HG02973 (cell line): ENCODE results near the gene CCDC127.
"Not testable (repeated sequence)": the region's sequence is repeated elsewhere in the genome, so short reads cannot be mapped to it uniquely, and the experiment has no call there.

Experiments used
- ATAC-seq: cut with Tn5 transposase; IDR thresholded peaks from one replicate; pipeline ENCODE4 v1.9.1; 2021; ENCODE audit warnings: moderate library complexity; ENCODE audit not compliant: unreplicated experiment

Gene CCDC127

DNA sequence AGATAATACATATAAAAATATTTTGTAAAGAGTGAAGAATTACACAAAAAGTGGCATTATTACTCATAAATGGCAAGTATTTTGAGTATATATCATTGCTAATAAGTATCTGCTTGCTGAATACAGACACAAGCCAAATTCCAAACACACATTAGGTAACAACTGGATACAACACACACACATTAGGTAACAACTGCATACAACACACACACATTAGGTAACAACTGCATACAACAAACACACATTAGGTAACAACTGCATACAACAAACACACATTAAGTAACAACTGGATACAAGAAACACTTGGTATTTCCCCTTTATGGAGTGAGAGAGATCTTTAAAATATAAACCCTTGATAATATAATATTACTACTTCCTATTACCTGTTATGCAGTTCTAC, 13.5 kb downstream of the CCDC127 start:
- no peak for ATAC-seq

DNA sequence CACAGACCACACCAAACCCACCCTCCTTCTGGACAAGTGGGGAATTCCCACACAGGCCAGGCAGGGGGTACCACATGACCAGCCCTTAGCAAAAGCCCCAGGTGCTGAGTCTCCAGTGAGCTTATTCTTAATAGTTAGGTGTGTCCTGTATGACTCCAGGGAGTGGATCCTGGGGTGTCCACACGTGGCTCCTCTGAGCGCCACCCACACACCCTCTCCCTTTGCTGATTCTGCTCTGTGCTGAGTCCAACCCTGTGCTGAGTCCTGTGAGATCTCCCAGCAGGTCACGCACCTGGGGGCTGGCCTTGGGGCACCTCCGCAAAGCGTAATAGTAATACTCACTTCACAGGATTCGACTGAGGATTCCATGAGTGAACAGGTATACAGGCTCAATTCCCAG, 14.0 kb downstream of the CCDC127 start:
- ATAC-seq = no peak

DNA sequence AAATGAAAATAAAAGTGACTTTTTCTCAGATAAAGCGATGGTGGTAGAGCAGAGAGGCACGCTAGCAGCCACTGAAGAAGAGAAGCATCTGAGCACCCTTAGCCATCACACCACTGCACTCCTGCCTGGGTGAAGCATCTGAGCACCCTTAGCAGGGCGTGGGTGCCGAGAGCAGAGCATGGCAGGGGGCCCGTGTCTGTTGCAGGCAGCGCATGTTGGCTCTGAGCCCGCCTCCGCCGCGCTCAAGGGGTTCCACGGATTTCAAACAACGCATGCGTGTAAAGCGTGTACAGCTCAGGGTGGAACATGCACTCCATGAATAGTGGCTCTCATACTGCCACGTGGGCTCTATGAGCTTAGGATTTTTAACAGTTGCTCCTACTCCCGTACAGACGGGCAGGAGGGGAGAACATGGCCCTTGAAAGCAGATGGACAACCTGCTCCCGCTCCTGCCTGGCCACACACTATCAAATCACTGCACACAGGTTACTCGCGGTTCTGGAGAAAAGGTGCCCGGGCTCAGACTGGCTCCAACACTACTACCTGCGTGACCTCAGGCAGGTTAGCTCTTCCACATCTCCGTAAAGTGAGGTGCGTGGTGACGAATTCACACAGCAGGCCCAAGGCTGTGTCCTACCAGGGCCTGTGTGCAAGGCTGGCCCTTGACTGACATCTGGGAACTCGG, 14.6 kb downstream of the CCDC127 start:
- no peak for ATAC-seq

DNA sequence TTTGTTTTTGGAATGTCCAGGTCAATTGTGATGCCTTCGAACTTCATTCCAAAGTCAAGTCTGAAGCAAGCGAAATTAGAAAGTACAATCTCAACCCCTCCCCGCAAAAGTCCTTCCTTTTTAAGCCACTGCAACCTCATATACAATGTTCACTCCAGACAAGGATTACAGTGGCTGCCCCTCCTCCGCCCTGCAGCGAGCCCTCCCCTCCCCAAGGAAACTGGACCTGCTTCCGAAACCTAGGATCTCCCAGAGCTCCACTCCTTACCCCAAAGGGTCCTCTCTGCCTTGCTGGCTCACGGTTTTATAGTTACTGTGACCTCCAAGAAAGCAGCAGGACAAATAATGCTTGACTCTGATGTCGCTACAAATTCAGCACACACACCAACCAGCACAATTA, 16.3 kb downstream of the CCDC127 start:
- ATAC-seq = no peak

DNA sequence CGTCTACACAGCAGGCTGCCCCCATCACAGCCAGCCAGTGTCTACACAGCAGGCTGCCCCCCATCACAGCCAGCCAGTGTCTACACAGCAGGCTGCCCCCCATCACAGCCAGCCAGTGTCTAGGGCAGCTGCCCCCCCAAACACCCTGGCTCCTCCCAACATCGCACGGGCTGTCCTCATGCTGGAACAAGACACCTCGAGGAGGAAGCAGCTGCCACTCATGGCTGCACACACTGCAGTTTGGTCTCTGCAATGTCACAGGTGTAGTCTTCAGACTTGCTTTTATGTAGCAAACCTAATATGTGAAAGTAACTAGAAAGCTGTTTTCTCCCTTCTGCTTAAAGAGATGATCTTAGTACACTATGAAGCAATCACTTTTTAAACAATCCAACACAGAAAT, 17.0 kb downstream of the CCDC127 start:
- ATAC-seq = no peak

DNA sequence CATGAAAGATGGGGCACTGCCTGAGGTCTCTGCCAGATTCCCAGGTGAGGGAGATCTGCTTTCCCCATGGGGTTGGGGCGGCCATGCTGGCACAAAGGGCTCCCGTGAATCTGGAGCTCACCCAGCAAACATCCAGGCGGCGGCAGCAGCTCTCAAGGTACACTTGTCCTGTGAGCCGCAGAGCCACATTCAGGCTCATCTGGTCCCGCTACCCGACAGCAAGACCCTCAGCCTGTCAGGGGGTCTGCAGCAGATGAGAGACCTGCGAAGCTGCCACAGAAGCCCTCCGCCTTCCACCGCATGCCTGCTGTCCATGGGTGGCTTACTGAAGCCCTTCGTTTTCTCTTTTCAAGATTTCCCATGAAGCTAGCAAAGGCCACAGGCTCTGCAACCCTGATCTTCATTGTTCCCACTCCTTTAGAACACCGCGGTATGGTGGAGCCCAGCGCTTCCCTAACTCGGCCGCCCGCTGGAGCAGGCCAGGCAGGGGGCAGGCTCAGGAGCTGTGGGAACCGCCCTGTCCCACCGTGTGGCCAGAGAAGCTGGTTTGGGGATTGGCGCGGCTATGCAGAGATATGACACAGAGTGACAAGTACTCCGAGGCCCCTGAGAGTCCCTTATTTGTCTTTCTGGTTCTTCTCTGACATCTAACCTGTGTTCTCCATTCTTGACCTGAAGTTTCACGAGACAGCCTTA, 17.9 kb downstream of the CCDC127 start:
- no peak for ATAC-seq

DNA sequence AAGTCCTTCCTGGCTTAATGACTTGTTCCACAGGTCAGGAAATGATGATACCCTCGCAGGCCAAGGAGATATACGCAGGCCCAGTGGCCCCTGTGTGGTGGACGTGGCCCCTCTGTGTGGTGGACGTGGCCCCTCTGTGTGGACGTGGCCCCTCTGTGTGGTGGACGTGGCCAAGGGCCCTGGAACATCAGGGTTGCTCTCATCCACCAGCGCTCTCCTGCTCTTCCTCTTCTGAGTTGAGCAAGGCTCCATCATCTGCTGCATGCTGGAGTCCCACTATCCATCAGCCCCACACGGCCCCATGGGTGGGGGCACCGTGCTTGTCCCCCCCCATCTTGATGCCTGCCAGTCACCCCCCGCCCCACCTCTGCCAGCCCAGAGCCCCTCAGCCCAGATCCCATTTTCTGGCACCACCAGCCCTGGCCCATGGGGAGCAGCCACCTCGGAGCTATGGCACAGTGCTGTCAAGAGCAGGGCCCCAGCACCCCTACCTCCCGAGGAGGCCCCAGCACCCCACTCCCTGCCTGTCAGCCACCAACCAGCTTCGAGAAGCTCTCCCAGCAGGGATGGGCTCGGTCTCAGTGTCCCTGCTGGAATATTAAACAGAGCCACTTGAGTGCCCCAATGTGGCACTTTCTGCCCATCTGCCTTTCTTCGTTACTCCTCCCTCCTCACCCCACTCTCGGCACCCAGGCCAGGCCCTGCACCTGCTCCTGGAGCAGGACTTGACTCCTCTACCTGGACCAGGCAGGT, 18.6 kb downstream of the CCDC127 start:
- ATAC-seq = no peak

DNA sequence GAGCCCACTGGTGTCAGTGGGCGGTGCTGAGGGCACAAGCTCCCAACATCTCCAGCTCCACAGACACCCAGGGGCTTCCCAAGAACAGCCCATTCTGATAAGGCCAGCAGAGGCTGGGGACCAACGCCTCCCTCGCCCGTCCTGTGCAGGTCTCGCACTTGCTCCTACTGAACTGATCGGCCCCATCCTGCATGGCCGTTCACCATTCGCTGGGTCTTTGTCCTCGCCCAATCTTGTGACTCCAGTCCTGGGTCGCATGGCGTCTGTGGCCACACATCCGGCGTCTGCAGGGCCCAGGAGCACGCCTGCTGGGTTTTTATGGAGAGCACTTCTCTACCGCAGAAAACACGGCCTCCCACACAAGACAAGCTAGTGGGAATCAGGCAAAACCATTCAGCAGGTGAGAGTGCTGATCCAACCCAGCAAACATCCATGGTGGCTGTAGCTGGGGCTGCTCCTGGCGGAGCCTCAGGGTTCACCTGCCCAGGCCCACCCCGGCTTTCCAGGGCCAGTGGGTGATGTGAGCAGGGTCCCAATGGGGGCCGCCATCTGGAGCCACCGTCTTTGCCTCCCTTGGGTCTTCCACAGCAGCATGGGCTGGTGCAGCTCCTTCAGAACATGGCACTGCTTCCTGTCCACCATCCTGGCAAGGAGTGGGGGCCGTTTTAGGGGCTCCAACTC, 19.3 kb downstream of the CCDC127 start:
- ATAC-seq = no peak

DNA sequence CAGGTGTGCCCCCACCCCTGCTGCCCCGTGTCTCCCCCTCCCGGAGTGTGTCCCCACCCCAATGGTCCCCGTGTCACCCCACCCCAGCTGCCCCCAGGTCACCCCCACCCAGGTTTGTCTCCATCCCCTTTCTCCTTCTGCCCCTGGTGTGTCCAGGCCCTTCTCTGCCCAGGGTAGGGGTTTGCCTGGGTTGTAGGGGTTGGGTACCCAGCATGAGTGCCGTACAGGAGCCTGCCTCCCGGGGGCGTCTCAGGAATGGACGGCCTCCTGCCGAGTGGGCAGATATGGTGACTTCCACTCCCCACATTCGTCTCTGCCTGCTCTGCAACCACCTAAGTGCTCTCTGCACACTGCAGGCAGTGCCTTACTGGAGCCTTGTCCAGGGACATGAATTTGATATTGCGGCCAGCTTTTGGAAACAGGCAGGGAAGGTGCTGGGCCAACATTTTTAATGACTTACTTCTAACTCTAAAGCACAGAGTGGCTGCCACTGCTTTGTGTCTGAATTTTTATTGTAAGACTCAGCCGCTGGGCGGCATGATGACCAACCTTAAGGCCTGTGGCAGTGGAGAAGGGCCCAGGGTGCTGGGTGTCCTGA, 20.0 kb downstream of the CCDC127 start:
- ATAC-seq = no peak

DNA sequence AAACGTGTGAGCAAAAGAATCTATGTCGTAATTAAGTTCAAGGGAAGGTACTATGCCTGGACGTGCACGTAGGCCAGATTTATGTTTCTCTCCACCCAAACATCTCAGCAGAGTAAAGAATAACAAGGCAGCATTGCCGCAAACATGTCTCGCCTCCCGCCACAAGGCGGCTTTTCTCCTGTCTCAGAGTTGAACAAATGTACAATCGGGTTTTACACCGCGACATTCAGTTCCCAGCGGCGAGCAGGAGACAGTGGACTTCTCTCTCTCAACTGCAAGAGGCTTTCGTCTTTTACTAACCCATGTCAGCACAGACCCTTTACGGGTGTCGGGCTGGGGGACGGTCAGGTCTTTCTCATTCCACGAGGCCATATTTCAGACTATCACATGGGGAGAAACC, 20.9 kb downstream of the CCDC127 start:
- not testable (repeated sequence) for ATAC-seq

DNA sequence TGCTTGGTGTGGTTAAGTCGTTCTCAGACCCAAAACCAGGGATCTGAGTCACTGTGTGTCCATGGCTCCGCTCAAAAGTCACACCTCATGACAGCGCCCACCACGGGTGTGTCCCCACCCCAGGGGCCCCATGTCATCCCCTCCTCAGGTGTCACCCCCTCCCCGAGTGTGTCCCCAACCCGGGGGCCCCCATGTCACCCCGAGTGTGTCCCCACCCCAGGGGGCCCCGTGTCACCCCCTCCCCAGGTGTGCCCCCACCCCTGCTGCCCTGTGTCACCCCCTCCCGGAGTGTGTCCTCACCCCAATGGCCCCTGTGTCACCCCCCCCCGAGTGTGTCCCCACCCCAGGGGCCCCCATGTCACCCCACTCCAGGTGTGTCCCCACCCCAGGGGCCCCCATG, 21.6 kb downstream of the CCDC127 start:
- ATAC-seq = no peak

DNA sequence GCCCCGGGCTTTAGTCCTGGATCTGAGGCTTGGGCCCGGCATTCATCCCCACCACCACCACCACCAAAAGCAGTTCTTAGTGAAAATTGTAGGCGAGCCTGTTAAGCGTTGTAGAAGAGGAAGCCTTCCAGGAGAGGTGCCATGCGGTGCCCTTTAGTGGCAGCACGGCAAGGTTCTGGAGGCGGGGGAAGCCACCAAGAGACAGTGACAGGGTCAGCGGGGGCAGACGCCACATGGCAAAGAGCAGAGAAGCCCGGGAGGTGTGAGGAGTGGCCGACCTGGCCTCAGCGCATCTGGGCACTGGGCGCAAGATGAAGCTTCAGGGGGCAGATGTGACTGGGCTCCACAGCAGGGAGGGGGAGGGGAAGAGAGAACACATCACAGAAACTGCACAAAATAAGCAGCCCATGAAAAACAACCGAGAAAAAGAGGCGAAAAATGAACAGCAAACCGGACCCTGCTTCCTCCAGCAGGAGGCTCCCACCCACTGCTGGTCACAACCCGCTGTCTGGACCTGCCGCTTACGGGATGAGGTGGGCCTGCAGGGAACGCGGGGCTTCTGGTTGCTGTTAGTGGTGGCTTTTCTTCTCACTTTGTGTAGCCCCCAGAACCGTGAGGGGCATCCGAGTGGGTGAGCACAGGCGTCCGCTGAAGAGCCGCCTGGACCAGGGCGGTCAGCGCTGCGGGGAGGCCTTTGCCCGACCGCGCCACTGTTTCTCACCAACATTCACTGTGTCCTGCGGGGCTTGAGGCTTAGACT, 22.4 kb downstream of the CCDC127 start:
- ATAC-seq = no peak

DNA sequence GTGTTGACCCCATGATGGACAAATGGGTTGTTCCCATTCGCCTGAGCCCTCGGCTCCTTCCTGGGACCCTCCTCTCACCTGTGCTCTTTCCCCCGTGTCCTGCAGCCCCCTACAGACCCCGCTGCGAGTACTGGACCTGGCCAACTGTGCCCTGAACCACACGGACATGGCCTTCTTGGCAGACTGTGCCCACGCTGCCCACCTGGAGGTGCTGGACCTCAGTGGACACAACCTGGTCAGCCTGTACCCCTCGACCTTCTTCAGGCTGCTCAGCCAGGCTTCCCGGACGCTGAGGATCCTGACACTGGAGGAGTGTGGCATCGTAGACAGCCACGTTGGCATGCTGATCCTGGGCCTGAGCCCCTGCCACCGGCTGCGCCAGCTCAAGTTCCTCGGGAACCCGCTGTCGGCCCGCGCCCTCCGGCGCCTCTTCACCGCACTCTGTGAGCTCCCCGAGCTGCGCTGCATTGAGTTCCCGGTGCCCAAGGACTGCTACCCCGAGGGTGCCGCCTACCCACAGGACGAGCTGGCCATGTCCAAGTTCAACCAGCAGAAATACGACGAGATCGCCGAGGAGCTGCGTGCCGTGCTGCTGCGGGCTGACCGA, 23.2 kb downstream of the CCDC127 start:
- ATAC-seq = no peak

DNA sequence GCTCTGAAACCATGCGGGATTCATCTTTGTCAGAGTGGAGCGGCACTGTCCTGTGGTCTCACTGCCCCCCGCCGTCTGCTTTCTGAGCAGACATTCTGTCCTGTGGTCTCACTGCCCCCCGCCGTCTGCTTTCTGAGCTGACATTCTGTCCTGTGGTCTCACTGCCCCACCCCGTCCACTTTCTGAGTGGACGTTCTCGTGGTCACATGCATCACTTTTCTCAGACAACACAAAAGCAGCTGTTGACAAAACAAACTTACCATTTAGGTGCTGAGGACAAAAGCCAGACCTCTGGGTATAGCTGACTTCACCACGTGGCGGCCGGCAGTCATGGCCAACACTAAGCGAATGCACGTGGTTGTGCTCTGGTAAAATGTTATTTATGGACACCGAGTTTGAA, 23.9 kb downstream of the CCDC127 start:
- ATAC-seq = no peak

DNA sequence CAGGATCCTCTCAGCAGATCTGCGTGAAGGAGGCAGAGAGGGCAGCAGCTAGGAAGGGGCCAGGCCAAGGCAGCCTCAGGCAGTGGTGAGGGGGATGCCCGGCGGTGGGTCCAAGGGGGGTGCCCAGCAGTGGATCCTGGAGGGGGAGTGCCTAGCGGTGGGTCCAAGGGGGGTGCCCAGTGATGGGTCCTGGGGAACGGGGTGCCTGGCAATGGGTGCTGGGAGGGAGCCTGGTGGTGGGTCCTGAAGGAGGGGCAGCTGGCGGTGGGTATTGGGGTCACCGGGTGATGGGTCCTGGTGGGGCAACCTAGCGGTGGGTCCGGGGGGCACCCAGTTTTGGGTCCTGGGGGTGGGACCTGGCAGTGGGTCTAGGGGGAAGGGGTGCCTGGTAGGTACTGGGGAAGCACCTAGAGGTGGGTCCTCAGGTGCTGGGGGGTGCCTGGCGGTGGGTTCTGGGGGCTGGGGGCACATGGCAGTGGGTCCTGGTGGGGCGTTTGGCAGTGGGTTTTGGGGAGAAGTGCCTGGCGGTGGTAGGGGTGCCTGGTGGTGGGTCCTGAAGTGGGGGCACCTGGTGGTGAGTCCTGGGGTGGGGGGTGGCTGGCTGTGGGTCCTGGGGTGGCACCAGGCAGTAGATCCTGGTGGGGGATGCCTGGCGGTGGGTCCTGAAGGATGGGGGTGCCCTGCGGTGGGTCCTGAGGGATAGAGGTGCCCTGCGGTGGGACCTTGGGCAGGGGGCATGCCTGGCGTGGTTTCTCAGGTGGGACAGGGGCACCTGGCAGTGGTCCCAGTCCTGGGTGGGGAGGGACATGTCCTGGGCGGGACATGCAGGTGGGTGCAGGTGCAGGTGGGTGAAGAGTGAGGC, 24.8 kb downstream of the CCDC127 start:
- ATAC-seq = no peak

DNA sequence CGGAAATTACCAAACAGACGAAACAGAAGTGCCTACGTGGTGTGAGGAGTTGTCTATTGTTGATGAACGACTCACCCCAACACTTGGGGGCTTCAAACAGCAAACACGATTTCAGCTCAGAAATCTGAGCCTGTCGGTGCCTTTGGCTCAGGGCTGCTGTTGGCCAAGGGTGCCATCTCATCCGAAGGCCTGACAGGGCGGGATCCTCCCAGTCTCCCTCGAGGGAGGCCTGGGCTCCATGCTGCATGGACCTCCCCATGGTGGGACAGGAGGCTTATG, 25.3 kb downstream of the CCDC127 start:
- no peak for ATAC-seq

DNA sequence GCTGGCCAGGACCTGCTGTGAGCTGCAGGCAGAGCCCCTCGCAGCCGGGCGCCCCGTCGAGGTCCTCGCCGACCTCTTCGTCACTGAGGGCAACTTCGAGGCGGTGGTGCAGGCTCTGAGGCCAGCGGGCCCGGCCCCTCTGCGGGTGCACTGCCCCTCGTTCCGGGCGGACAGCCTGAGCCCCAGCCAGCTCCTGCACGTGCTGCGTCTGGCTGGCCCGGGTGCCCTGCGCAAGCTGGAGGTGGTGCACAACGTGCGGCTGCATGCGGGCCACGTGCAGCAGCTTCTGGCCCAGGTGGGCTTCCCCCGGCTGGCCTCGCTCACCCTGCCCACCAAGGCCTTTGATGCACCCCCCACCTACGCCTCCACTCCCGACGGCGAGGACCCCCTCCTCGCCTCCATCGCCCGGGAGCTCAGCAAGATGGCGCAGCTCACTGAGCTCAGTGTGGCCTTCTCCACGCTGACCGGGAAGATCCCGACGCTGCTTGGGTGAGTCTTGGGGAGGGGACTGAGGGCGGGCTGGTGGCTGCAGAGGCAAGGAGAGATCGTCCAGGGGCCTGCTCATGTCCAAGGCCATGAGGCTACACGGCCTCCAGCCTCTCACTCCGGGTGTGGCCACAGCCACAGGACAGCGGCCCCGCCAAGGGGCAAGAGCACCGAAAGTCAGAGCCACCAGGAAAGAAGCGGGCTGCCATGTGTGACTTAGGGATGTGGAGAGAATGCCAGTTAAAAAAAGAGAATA, 25.8 kb downstream of the CCDC127 start:
- no peak for ATAC-seq

DNA sequence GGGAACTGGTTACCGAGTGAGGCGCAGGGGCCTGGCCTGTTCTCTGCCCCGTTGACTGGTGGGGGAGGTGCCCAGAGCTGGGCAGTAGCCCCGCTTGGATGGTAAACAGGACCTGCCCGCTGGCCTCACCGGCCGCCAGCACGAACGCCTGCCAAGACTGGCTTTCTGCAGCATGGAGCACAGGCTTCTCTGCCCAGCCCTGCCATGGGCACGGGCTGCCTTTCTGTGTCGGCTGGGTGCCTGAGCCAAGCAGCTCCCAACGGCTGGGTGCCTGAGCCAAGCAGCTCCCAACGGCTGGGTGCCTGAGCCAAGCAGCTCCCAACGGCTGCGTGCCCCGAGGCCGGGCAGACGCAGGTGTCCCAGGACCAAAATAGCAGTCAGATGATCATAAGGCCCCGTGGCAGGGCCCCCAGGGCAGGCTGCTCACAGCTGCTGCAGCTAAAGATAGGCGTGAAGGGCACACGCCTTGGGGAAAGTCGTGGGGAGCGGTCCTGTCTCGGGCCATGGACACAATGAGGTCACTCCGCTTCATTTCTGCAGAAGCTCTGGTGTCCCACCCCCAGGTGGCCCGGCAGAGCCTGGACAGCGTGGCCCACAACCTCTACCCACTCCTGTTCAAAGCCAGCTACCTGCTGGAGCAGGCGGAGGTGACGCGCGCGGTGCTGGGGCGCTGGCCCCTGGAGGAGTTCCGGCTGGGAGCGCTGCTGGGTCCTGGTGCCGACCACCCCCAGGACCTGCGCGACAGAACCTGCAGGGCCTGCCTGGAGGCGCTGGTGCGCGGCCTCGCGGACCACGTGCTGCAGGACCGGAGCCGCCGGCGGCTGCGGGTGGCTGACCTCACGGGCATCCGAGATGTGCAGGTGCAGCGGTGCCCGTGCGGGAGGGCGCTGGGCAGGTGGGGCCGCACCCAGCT, 26.7 kb downstream of the CCDC127 start, which contains the start of gene LRRC14B:
Gene LRRC14B (plus strand): TSS at position 460 of the 913 bp plus-strand sequence. CDS start 44 bp downstream, at position 504.
- no peak for ATAC-seq
